ENCODE measurements around the gene EYS. TPM values are rescaled to one million over a fixed set of nuclear protein-coding genes. Genes with fewer than 3 reads are reported as not detected.

The EYS gene
- total RNA-seq, 1 donor from 2014 or later: not detected

DNA sequence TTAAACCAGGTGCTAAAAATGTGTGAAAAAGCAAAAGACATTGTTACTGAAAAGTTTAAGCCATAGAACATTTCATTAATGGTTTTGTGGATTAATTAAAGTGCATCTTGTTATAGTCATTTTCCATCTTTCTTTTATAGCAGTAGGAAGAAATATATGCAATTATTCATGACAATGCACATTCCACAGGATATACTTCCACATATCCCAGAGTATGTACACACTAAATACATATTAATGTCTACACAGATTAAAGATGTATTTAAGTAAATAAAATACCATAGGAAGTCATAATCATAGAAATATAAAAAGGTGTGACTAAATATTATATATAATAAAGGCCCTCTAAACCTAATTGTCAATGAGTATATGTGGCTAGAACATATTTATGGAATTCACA, 1492.7 kb downstream of the EYS start:
- no peak for DNase-seq (ENCODE audit: extremely low spot score, unreplicated experiment)
- H3K9me3 Mint-ChIP-seq (ENCODE audit: unreplicated experiment): no peaks in the 10 kb centered on the region
- H3K36me3 Mint-ChIP-seq (ENCODE audit: unreplicated experiment): no peaks in the 10 kb centered on the region
- TF ChIP-seq, protein P1, sequence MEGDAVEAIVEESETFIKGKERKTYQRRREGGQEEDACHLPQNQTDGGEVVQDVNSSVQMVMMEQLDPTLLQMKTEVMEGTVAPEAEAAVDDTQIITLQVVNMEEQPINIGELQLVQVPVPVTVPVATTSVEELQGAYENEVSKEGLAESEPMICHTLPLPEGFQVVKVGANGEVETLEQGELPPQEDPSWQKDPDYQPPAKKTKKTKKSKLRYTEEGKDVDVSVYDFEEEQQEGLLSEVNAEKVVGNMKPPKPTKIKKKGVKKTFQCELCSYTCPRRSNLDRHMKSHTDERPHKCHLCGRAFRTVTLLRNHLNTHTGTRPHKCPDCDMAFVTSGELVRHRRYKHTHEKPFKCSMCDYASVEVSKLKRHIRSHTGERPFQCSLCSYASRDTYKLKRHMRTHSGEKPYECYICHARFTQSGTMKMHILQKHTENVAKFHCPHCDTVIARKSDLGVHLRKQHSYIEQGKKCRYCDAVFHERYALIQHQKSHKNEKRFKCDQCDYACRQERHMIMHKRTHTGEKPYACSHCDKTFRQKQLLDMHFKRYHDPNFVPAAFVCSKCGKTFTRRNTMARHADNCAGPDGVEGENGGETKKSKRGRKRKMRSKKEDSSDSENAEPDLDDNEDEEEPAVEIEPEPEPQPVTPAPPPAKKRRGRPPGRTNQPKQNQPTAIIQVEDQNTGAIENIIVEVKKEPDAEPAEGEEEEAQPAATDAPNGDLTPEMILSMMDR (IDR thresholded peaks at IDR 0.05): no peak
- H3K27ac Mint-ChIP-seq (ENCODE audit: unreplicated experiment): no peak overlapping the region
- peaks cover 2% of the 10 kb centered on the region for H3K27me3 Mint-ChIP-seq (ENCODE audit: unreplicated experiment)
- H3K4me3 Mint-ChIP-seq (ENCODE audit: unreplicated experiment): no peak overlapping the region
- H3K4me1 Mint-ChIP-seq (ENCODE audit: unreplicated experiment): no peaks in the 10 kb centered on the region

DNA sequence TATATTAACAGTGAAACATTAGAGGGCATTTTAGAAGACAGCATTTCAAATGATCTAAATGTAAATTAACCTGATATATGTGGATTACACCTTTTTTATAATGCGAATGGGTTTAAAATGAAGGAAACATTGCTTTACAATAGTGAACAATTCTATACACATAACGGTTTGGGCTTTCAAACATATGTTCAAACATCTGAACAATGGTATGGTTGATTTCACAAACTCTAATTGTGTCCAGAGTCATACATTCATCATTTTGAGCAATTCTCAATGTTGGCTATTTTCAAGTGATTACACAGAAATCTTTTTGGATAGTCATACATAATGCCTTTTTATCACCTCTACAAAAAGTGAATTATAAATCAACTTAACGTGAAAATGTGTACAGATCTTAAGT, 1493.3 kb downstream of the EYS start:
- TF ChIP-seq, protein P1 (IDR thresholded peaks at IDR 0.05): no peak
- Mint-ChIP-seq H3K9me3 (ENCODE audit: unreplicated experiment) (no peaks in the 10 kb centered on the region), H3K27ac (ENCODE audit: unreplicated experiment) (no peak overlapping the region), H3K4me1 (ENCODE audit: unreplicated experiment) (no peaks in the 10 kb centered on the region), H3K27me3 (ENCODE audit: unreplicated experiment) (peaks cover 2% of the 10 kb centered on the region), H3K36me3 (ENCODE audit: unreplicated experiment) (no peaks in the 10 kb centered on the region), H3K4me3 (ENCODE audit: unreplicated experiment) (no peak overlapping the region)
- no peak for DNase-seq (ENCODE audit: extremely low spot score, unreplicated experiment)

DNA sequence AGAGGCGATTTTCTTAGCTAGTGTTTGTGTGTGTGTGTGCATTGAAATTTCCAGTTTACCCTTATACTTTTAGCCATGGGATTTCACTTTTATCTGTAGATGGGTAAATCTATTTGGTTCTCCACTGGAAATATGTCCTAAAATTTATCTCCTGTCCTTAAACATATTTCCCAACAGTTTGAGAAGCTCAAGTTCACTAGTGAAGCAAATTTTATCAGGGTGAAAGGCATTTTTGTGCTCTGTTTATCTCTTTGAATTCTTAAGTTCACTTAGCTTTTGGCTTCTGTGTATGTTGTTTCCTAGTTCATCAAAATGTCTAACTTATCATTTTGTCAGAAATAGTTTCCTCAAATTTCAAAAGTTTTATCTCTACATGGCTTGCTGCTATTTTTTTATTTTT, 1509.8 kb downstream of the EYS start:
- no peaks in the 10 kb centered on the region for H3K4me1 Mint-ChIP-seq (ENCODE audit: unreplicated experiment)
- H3K27ac Mint-ChIP-seq (ENCODE audit: unreplicated experiment): no peak overlapping the region
- DNase-seq (ENCODE audit: extremely low spot score, unreplicated experiment): no peak
- no peaks in the 10 kb centered on the region for H3K36me3 Mint-ChIP-seq (ENCODE audit: unreplicated experiment)
- TF ChIP-seq, protein P1 (IDR thresholded peaks at IDR 0.05): no peak
- H3K4me3 Mint-ChIP-seq (ENCODE audit: unreplicated experiment): no peak overlapping the region
- peaks cover 10% of the 10 kb centered on the region for H3K9me3 Mint-ChIP-seq (ENCODE audit: unreplicated experiment)
- no peaks in the 10 kb centered on the region for H3K27me3 Mint-ChIP-seq (ENCODE audit: unreplicated experiment)

DNA sequence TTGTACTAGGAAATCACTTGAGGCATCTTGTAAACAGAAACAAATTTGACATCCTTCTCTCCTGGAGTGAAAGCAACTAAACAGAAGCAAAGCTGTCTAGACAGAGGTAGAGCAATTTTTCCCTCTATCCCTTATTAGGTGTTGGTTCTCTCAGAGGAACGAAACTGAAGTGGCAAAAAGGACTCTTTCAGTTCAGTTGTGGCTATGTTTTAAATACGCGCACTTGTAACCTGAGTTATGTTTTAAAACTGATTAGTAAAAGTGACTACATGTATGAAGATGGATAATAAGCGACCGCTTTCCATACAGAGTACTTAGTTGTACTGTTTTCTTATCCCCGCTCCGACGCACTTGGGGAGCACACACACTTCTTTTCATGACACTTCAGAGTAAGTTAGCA, 1520.4 kb downstream of the EYS start:
- H3K4me3 Mint-ChIP-seq (ENCODE audit: unreplicated experiment): no peak overlapping the region
- no peak for DNase-seq (ENCODE audit: extremely low spot score, unreplicated experiment)
- no peak overlapping the region for H3K27ac Mint-ChIP-seq (ENCODE audit: unreplicated experiment)
- H3K9me3 Mint-ChIP-seq (ENCODE audit: unreplicated experiment): no peaks in the 10 kb centered on the region
- TF ChIP-seq, protein P1 (IDR thresholded peaks at IDR 0.05): no peak
- peaks cover 8% of the 10 kb centered on the region for H3K27me3 Mint-ChIP-seq (ENCODE audit: unreplicated experiment)
- no peaks in the 10 kb centered on the region for H3K36me3 Mint-ChIP-seq (ENCODE audit: unreplicated experiment)
- no peaks in the 10 kb centered on the region for H3K4me1 Mint-ChIP-seq (ENCODE audit: unreplicated experiment)

DNA sequence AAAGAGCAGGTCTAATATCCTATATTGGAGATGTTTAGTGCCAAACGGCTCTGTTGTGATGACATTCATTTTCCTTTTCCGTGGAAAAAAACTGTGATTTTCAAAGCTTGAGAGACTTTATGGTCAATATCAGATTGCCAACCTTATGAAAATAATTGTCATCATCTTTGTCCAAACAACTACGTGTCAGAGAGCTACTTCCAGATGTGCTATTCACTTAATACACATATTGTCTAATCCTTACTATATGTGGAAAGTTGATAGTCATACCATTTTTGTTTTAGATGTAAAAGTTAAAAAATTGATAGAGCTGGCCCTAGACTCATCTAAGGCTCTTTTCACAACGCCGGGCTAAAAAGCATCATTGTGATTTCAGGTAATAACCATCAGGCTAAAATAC, 1521.4 kb downstream of the EYS start:
- H3K36me3 Mint-ChIP-seq (ENCODE audit: unreplicated experiment): no peaks in the 10 kb centered on the region
- TF ChIP-seq, protein P1 (IDR thresholded peaks at IDR 0.05): no peak
- H3K27ac Mint-ChIP-seq (ENCODE audit: unreplicated experiment): no peak overlapping the region
- no peaks in the 10 kb centered on the region for H3K9me3 Mint-ChIP-seq (ENCODE audit: unreplicated experiment)
- no peaks in the 10 kb centered on the region for H3K4me1 Mint-ChIP-seq (ENCODE audit: unreplicated experiment)
- peaks cover 10% of the 10 kb centered on the region for H3K27me3 Mint-ChIP-seq (ENCODE audit: unreplicated experiment)
- H3K4me3 Mint-ChIP-seq (ENCODE audit: unreplicated experiment): no peak overlapping the region
- DNase-seq (ENCODE audit: extremely low spot score, unreplicated experiment): no peak
